ENCODE data around the gene P2RX1. TPM values are rescaled to one million over a fixed set of nuclear protein-coding genes. Genes with fewer than 3 reads are reported as not detected.

The P2RX1 gene
- total RNA-seq, 1 donor from 2014 or later = 1.6 TPM

GRCh38 chr17:3940965-3941698 lies 24.9 kb upstream of the P2RX1 start:
- Histone ChIP-seq H3K27me3 (ENCODE audit: control insufficient read depth in 3 of 3, insufficient read depth in 3 of 3, low read length in 3 of 3) (no peaks in the 10 kb centered on the region), H3K36me3 (ENCODE audit: control insufficient read depth in 3 of 3, insufficient read depth in 3 of 3, low read length in 3 of 3) (no peaks in the 10 kb centered on the region), H3K4me1 (ENCODE audit: control insufficient read depth in 3 of 3, insufficient read depth in 3 of 3, low read length in 3 of 3) (peaks cover 8 to 15% (median 9%) of the 10 kb centered on the region in 3 donors), H3K9ac (ENCODE audit: low read depth in 1 of 3, low read length in 3 of 3) (no peak overlapping the region), H3K4me3 (ENCODE audit: low read length in 3 of 3) (no peak overlapping the region), H3K27ac (ENCODE audit: low read depth, low read length) (no peak overlapping the region), H3K9me3 (ENCODE audit: control insufficient read depth in 3 of 3, low read length in 3 of 3) (no peaks in the 10 kb centered on the region)

- Histone ChIP-seq H3K36me3 (ENCODE audit: control insufficient read depth in 3 of 3, insufficient read depth in 3 of 3, low read length in 3 of 3) (no peaks in the 10 kb centered on the region), H3K4me3 (ENCODE audit: low read length in 3 of 3) (no peak overlapping the region), H3K9ac (ENCODE audit: low read depth in 1 of 3, low read length in 3 of 3) (no peak overlapping the region)
These were observed 21.1 kb upstream of the P2RX1 start for GRCh38 chr17:3937359-3937758.

GRCh38 chr17:3935825-3936355 lies 19.6 kb upstream of the P2RX1 start:
- Histone ChIP-seq H3K4me1 (ENCODE audit: control insufficient read depth in 3 of 3, insufficient read depth in 3 of 3, low read length in 3 of 3) (peaks cover 0 to 2% (median 0%) of the 10 kb centered on the region in 3 donors), H3K27ac (ENCODE audit: low read depth, low read length) (no peak overlapping the region), H3K27me3 (ENCODE audit: control insufficient read depth in 3 of 3, insufficient read depth in 3 of 3, low read length in 3 of 3) (no peaks in the 10 kb centered on the region), H3K9me3 (ENCODE audit: control insufficient read depth in 3 of 3, low read length in 3 of 3) (no peaks in the 10 kb centered on the region), H3K36me3 (ENCODE audit: control insufficient read depth in 3 of 3, insufficient read depth in 3 of 3, low read length in 3 of 3) (no peaks in the 10 kb centered on the region), H3K4me3 (ENCODE audit: low read length in 3 of 3) (no peak overlapping the region), H3K9ac (ENCODE audit: low read depth in 1 of 3, low read length in 3 of 3) (no peak overlapping the region)

More at GRCh38 chr17:3937359-3937758, 21.1 kb upstream of the P2RX1 start:
- Histone ChIP-seq H3K9me3 (ENCODE audit: control insufficient read depth in 3 of 3, low read length in 3 of 3) (no peaks in the 10 kb centered on the region), H3K4me1 (ENCODE audit: control insufficient read depth in 3 of 3, insufficient read depth in 3 of 3, low read length in 3 of 3) (peaks cover 0 to 2% (median 0%) of the 10 kb centered on the region in 3 donors), H3K27ac (ENCODE audit: low read depth, low read length) (no peak overlapping the region), H3K27me3 (ENCODE audit: control insufficient read depth in 3 of 3, insufficient read depth in 3 of 3, low read length in 3 of 3) (no peaks in the 10 kb centered on the region)

- Histone ChIP-seq H3K4me1 (ENCODE audit: control insufficient read depth in 3 of 3, insufficient read depth in 3 of 3, low read length in 3 of 3) (peaks cover 0 to 2% (median 0%) of the 10 kb centered on the region in 3 donors), H3K36me3 (ENCODE audit: control insufficient read depth in 3 of 3, insufficient read depth in 3 of 3, low read length in 3 of 3) (no peaks in the 10 kb centered on the region), H3K9me3 (ENCODE audit: control insufficient read depth in 3 of 3, low read length in 3 of 3) (no peaks in the 10 kb centered on the region), H3K27ac (ENCODE audit: low read depth, low read length) (no peak overlapping the region), H3K4me3 (ENCODE audit: low read length in 3 of 3) (no peak overlapping the region), H3K9ac (ENCODE audit: low read depth in 1 of 3, low read length in 3 of 3) (no peak overlapping the region), H3K27me3 (ENCODE audit: control insufficient read depth in 3 of 3, insufficient read depth in 3 of 3, low read length in 3 of 3) (no peaks in the 10 kb centered on the region)
These were observed 18.9 kb upstream of the P2RX1 start for GRCh38 chr17:3935140-3935542.

GRCh38 chr17:3929764-3930163 lies 13.5 kb upstream of the P2RX1 start:
- H3K9ac ChIP-seq (ENCODE audit: low read depth in 1 of 3, low read length in 3 of 3) = no peak overlapping the region
- H3K27ac ChIP-seq (ENCODE audit: low read depth, low read length) = no peak overlapping the region
- H3K27me3 ChIP-seq (ENCODE audit: control insufficient read depth in 3 of 3, insufficient read depth in 3 of 3, low read length in 3 of 3) = peaks cover 0 to 3% (median 0%) of the 10 kb centered on the region in 3 donors
- no peaks in the 10 kb centered on the region for H3K9me3 ChIP-seq (ENCODE audit: control insufficient read depth in 3 of 3, low read length in 3 of 3)
- H3K4me1 ChIP-seq (ENCODE audit: control insufficient read depth in 3 of 3, insufficient read depth in 3 of 3, low read length in 3 of 3) = peaks cover 0 to 8% (median 0%) of the 10 kb centered on the region in 3 donors
- no peak overlapping the region for H3K4me3 ChIP-seq (ENCODE audit: low read length in 3 of 3)
- no peaks in the 10 kb centered on the region for H3K36me3 ChIP-seq (ENCODE audit: control insufficient read depth in 3 of 3, insufficient read depth in 3 of 3, low read length in 3 of 3)

- no peak overlapping the region for H3K9ac ChIP-seq (ENCODE audit: low read depth in 1 of 3, low read length in 3 of 3)
- no peaks in the 10 kb centered on the region for H3K36me3 ChIP-seq (ENCODE audit: control insufficient read depth in 3 of 3, insufficient read depth in 3 of 3, low read length in 3 of 3)
- H3K27ac ChIP-seq (ENCODE audit: low read depth, low read length) = no peak overlapping the region
- H3K4me1 ChIP-seq (ENCODE audit: control insufficient read depth in 3 of 3, insufficient read depth in 3 of 3, low read length in 3 of 3) = peaks cover 0 to 8% (median 0%) of the 10 kb centered on the region in 3 donors
- no peak overlapping the region for H3K4me3 ChIP-seq (ENCODE audit: low read length in 3 of 3)
- H3K9me3 ChIP-seq (ENCODE audit: control insufficient read depth in 3 of 3, low read length in 3 of 3) = no peaks in the 10 kb centered on the region
- H3K27me3 ChIP-seq (ENCODE audit: control insufficient read depth in 3 of 3, insufficient read depth in 3 of 3, low read length in 3 of 3) = peaks cover 0 to 5% (median 3%) of the 10 kb centered on the region in 3 donors
These were observed 12.9 kb upstream of the P2RX1 start for GRCh38 chr17:3929181-3929580.

- Histone ChIP-seq H3K9me3 (ENCODE audit: control insufficient read depth in 3 of 3, low read length in 3 of 3) (no peaks in the 10 kb centered on the region), H3K36me3 (ENCODE audit: control insufficient read depth in 3 of 3, insufficient read depth in 3 of 3, low read length in 3 of 3) (no peaks in the 10 kb centered on the region), H3K9ac (ENCODE audit: low read depth in 1 of 3, low read length in 3 of 3) (no peak overlapping the region), H3K27ac (ENCODE audit: low read depth, low read length) (no peak overlapping the region), H3K27me3 (ENCODE audit: control insufficient read depth in 3 of 3, insufficient read depth in 3 of 3, low read length in 3 of 3) (peaks cover 0 to 5% (median 3%) of the 10 kb centered on the region in 3 donors), H3K4me1 (ENCODE audit: control insufficient read depth in 3 of 3, insufficient read depth in 3 of 3, low read length in 3 of 3) (peaks cover 0 to 8% (median 0%) of the 10 kb centered on the region in 3 donors), H3K4me3 (ENCODE audit: low read length in 3 of 3) (no peak overlapping the region)
These were observed 12.1 kb upstream of the P2RX1 start for GRCh38 chr17:3928406-3928805.

- peaks cover 0 to 8% (median 0%) of the 10 kb centered on the region in 3 donors for H3K4me1 ChIP-seq (ENCODE audit: control insufficient read depth in 3 of 3, insufficient read depth in 3 of 3, low read length in 3 of 3)
- H3K9ac ChIP-seq (ENCODE audit: low read depth in 1 of 3, low read length in 3 of 3) = no peak overlapping the region
- no peaks in the 10 kb centered on the region for H3K9me3 ChIP-seq (ENCODE audit: control insufficient read depth in 3 of 3, low read length in 3 of 3)
- H3K27ac ChIP-seq (ENCODE audit: low read depth, low read length) = no peak overlapping the region
- peaks cover 0 to 5% (median 3%) of the 10 kb centered on the region in 3 donors for H3K27me3 ChIP-seq (ENCODE audit: control insufficient read depth in 3 of 3, insufficient read depth in 3 of 3, low read length in 3 of 3)
- H3K36me3 ChIP-seq (ENCODE audit: control insufficient read depth in 3 of 3, insufficient read depth in 3 of 3, low read length in 3 of 3) = no peaks in the 10 kb centered on the region
- H3K4me3 ChIP-seq (ENCODE audit: low read length in 3 of 3) = no peak overlapping the region
These were observed 11.5 kb upstream of the P2RX1 start for GRCh38 chr17:3927628-3928340.

- no peak overlapping the region for H3K4me3 ChIP-seq (ENCODE audit: low read length in 3 of 3)
- H3K27me3 ChIP-seq (ENCODE audit: control insufficient read depth in 3 of 3, insufficient read depth in 3 of 3, low read length in 3 of 3) = peaks cover 0 to 5% (median 3%) of the 10 kb centered on the region in 3 donors
- peaks cover 0 to 8% (median 0%) of the 10 kb centered on the region in 3 donors for H3K4me1 ChIP-seq (ENCODE audit: control insufficient read depth in 3 of 3, insufficient read depth in 3 of 3, low read length in 3 of 3)
- H3K27ac ChIP-seq (ENCODE audit: low read depth, low read length) = no peak overlapping the region
- no peaks in the 10 kb centered on the region for H3K9me3 ChIP-seq (ENCODE audit: control insufficient read depth in 3 of 3, low read length in 3 of 3)
- H3K9ac ChIP-seq (ENCODE audit: low read depth in 1 of 3, low read length in 3 of 3) = no peak overlapping the region
- no peaks in the 10 kb centered on the region for H3K36me3 ChIP-seq (ENCODE audit: control insufficient read depth in 3 of 3, insufficient read depth in 3 of 3, low read length in 3 of 3)
These were observed 10.8 kb upstream of the P2RX1 start for GRCh38 chr17:3926860-3927627.
